Activated T-helper 2 cell treated with anti-CD3 and anti-CD28 coated beads, Interferon-gamma antibody, Interleukin-2, Interleukin-4, amounts not matched to agents 10 μg/mL and 5 μg/mL and 100 μg/mL, durations not matched to agents 14 hours and 24 hours and 36 hours (primary cell): ENCODE data around the gene NAALADL2. TPM values are rescaled to one million over a fixed set of nuclear protein-coding genes. Genes with fewer than 3 reads are reported as not detected.
"Not testable (repeated sequence)": the region's sequence is repeated elsewhere in the genome, so short reads cannot be mapped to it uniquely, and the experiment has no call there.

Source experiments
- DNase-seq: peaks from one replicate; pipeline ENCODE4 v3.0.0; 2021; ENCODE audit warnings: low spot score
- H3K27ac Mint-ChIP-seq: one replicate; pipeline ENCODE4 v1.8.0; 2021; ENCODE audit warnings: mixed read lengths
- H3K27me3 Mint-ChIP-seq: one replicate; pipeline ENCODE4 v1.8.0; 2021; ENCODE audit warnings: low read depth, mixed read lengths
- H3K36me3 Mint-ChIP-seq: one replicate; pipeline ENCODE4 v1.8.0; 2021; ENCODE audit warnings: low read depth, mixed read lengths
- H3K4me1 Mint-ChIP-seq: one replicate; pipeline ENCODE4 v1.8.0; 2021; ENCODE audit warnings: low read depth, mixed read lengths
- H3K4me3 Mint-ChIP-seq: one replicate; pipeline ENCODE4 v1.8.0; 2021; ENCODE audit warnings: low read depth, mild to moderate bottlenecking, moderate library complexity, mixed read lengths
- H3K9me3 Mint-ChIP-seq: one replicate; pipeline ENCODE4 v1.8.0; 2021; ENCODE audit warnings: mixed read lengths
- intact Hi-C: fragments of 100-400 bp; cut with micrococcal nuclease; formaldehyde crosslinking; loops from one replicate; pipeline ENCODE4 v1.15.1; 2023
- total RNA-seq: library from RNA; stranded (reverse); gene quantifications from 2 replicates; pipeline ENCODE4 v1.2.3, GENCODE V29; 2022

NAALADL2 gene
- total RNA-seq, 1 donor from 2014 or later = not detected

DNA sequence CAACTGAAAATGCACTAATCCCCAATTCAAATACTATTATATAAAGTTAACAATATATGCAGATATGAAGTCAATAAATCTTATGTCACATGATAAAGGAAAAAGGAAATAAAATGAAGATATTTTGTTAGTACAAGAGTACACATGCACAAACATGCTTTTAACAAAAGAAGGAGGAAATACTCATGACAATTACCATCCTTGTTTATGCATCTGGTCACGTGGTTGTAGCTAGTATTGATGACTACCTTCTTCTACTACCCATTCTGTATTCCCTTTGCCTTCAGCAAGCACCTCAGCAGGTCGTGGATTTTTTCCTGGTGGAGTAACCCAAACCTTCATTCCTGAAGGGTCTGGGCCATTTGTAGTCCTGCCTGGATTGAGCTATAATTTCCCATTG, 669.6 kb downstream of the NAALADL2 start:
- H3K27ac Mint-ChIP-seq, intact Hi-C loops, H3K4me1 Mint-ChIP-seq, H3K4me3 Mint-ChIP-seq, H3K9me3 Mint-ChIP-seq, H3K27me3 Mint-ChIP-seq, DNase-seq, H3K36me3 Mint-ChIP-seq: not testable (repeated sequence)

DNA sequence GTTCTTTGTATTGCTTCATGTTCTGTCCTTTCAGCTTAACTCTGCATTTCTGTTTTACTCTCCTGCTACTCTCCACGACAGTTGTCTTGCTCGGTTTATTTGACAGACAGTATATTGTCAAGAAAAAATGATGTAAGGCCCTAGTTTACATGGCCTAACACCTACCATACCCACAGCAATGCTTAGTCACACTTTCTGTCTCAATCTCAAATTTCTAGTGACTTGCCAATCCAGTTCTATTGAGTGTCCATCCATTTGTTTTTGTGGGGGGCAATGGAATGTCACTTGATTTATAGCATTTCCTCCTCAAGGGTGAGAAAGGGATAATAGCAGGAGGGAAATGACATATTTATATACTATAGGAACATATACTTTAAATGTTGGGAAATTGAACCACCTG, 676.2 kb downstream of the NAALADL2 start:
- Mint-ChIP-seq H3K36me3 (no peaks in the 10 kb centered on the region), H3K27ac (no peak overlapping the region), H3K9me3 (peaks cover 3% of the 10 kb centered on the region), H3K4me3 (no peak overlapping the region), H3K4me1 (no peaks in the 10 kb centered on the region), H3K27me3 (no peaks in the 10 kb centered on the region)
- no peak for DNase-seq
- intact Hi-C loops = no loop called here

GRCh38 chr3:175546115-175546514, 687.0 kb downstream of the NAALADL2 start:
- Mint-ChIP-seq H3K27ac (no peak overlapping the region), H3K9me3 (peaks cover 3% of the 10 kb centered on the region), H3K4me1 (no peaks in the 10 kb centered on the region), H3K36me3 (no peaks in the 10 kb centered on the region), H3K27me3 (no peaks in the 10 kb centered on the region), H3K4me3 (no peak overlapping the region)
- no peak for DNase-seq
- intact Hi-C loops = no loop called here

DNA sequence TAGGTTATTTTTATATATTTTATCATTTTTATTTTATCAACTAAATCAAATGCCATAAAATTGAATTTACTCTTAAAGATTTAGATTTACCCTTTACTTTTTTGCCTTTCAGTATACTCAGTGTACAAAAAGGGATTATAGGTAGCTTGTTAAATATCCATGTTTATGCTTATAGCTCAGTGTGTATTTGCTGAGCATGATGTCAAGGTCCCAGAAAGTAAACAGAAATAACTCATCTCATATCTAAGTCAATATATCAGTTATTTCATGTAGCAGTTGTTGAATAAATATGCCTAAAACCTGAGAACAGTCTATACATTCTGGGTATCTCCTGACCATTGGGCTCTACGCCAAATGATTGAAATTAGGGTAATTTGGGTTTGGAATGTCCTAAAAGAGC, 693.8 kb downstream of the NAALADL2 start:
- Mint-ChIP-seq H3K27me3 (no peaks in the 10 kb centered on the region), H3K4me3 (no peak overlapping the region), H3K27ac (no peak overlapping the region), H3K4me1 (no peaks in the 10 kb centered on the region), H3K36me3 (no peaks in the 10 kb centered on the region), H3K9me3 (no peaks in the 10 kb centered on the region)
- no peak for DNase-seq
- intact Hi-C loops = no loop called here

- H3K27ac Mint-ChIP-seq = no peak overlapping the region
- no peaks in the 10 kb centered on the region for H3K9me3 Mint-ChIP-seq
- intact Hi-C loops = no loop called here
- no peaks in the 10 kb centered on the region for H3K4me1 Mint-ChIP-seq
- H3K27me3 Mint-ChIP-seq = no peaks in the 10 kb centered on the region
- no peak overlapping the region for H3K4me3 Mint-ChIP-seq
- no peak for DNase-seq
- no peaks in the 10 kb centered on the region for H3K36me3 Mint-ChIP-seq
Measured at GRCh38 chr3:175554801-175555200, 695.7 kb downstream of the NAALADL2 start.

DNA sequence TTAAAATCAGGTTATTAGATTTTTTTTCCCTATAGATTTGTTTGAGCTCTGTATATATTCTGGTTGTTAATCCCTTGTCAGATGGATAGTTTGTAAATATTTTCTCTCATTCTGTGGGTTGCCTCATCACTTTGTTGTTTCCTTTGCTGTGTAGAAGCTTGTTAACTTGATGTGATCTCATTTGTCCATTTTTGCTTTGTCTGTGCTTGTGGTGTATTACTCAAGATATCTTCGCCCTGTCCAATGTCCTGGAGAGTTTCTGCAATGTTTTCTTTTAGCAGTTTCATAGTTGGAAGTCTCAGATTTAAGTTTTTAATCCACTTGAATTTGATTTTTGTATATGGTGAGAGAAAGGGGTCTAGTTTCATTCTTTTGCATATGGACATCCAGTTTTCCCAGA, 699.1 kb downstream of the NAALADL2 start:
- peaks cover 5% of the 10 kb centered on the region for H3K9me3 Mint-ChIP-seq
- no peak overlapping the region for H3K4me3 Mint-ChIP-seq
- H3K4me1 Mint-ChIP-seq = no peaks in the 10 kb centered on the region
- intact Hi-C loops = no loop called here
- no peaks in the 10 kb centered on the region for H3K27me3 Mint-ChIP-seq
- H3K27ac Mint-ChIP-seq = no peak overlapping the region
- DNase-seq = no peak
- H3K36me3 Mint-ChIP-seq = no peaks in the 10 kb centered on the region

DNA sequence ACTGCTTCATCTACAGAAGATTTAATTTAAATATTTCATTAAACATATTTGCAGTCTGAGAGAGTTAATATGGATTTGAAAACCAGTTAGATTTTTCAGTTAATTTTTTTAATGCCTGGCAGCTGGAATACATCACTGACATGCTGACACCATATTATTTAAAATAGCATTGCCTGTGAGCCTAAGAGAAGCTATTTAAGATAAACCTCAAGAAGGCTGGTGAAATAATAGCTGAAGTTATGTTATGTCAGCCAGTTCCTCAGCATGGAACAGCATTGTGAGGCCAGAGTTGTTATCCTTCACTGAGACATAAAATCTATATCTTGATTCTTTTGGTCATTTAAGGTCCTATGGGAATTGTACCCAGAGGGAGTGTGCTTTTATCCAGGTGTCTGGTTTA, 705.2 kb downstream of the NAALADL2 start:
- H3K27ac Mint-ChIP-seq = no peak overlapping the region
- no peak overlapping the region for H3K4me3 Mint-ChIP-seq
- no peak for DNase-seq
- H3K9me3 Mint-ChIP-seq = peaks cover 7% of the 10 kb centered on the region
- no peaks in the 10 kb centered on the region for H3K4me1 Mint-ChIP-seq
- no peaks in the 10 kb centered on the region for H3K36me3 Mint-ChIP-seq
- H3K27me3 Mint-ChIP-seq = no peaks in the 10 kb centered on the region
- intact Hi-C loops = no loop called here

GRCh38 chr3:175571096-175571495, 712.0 kb downstream of the NAALADL2 start:
- Mint-ChIP-seq H3K4me1 (no peaks in the 10 kb centered on the region), H3K36me3 (no peaks in the 10 kb centered on the region), H3K27me3 (no peaks in the 10 kb centered on the region), H3K9me3 (peaks cover 9% of the 10 kb centered on the region), H3K4me3 (no peak overlapping the region), H3K27ac (no peak overlapping the region)
- intact Hi-C loops = no loop called here
- DNase-seq = no peak

GRCh38 chr3:175573226-175573625, 714.1 kb downstream of the NAALADL2 start:
- H3K36me3 Mint-ChIP-seq = no peaks in the 10 kb centered on the region
- DNase-seq = no peak
- no peak overlapping the region for H3K4me3 Mint-ChIP-seq
- peaks cover 11% of the 10 kb centered on the region for H3K9me3 Mint-ChIP-seq
- intact Hi-C loops = no loop called here
- H3K27ac Mint-ChIP-seq = no peak overlapping the region
- no peaks in the 10 kb centered on the region for H3K4me1 Mint-ChIP-seq
- H3K27me3 Mint-ChIP-seq = no peaks in the 10 kb centered on the region

- no peak overlapping the region for H3K27ac Mint-ChIP-seq
- H3K27me3 Mint-ChIP-seq = no peaks in the 10 kb centered on the region
- no peaks in the 10 kb centered on the region for H3K4me1 Mint-ChIP-seq
- no peaks in the 10 kb centered on the region for H3K36me3 Mint-ChIP-seq
- no peak overlapping the region for H3K4me3 Mint-ChIP-seq
- intact Hi-C loops = no loop called here
- no peak for DNase-seq
- H3K9me3 Mint-ChIP-seq = peaks cover 4% of the 10 kb centered on the region
Measured at GRCh38 chr3:175580318-175580717, 721.2 kb downstream of the NAALADL2 start.

DNA sequence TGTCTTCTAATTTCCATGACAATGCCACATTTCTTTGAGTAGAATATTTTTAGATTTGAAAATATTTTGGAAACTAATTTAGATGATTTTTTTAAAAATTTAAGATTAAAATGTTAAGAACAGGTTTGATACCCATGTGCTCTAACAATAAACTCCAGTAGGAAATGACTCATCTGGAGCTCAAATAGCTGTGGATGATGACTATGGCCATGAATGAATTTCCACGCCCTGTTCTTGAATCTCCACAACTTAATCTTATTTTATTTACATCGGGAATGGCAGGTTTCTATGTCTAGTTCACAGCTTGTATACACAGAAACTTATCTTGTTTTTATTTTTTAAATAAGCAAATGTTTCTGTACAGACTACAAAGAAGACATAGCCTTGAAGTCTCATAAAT, 726.8 kb downstream of the NAALADL2 start:
- peaks cover 4% of the 10 kb centered on the region for H3K9me3 Mint-ChIP-seq
- no peak overlapping the region for H3K4me3 Mint-ChIP-seq
- no peak for DNase-seq
- no peaks in the 10 kb centered on the region for H3K27me3 Mint-ChIP-seq
- no peaks in the 10 kb centered on the region for H3K36me3 Mint-ChIP-seq
- H3K4me1 Mint-ChIP-seq = no peaks in the 10 kb centered on the region
- intact Hi-C loops = no loop called here
- H3K27ac Mint-ChIP-seq = no peak overlapping the region

GRCh38 chr3:175590745-175591144, 731.6 kb downstream of the NAALADL2 start:
- Mint-ChIP-seq H3K4me3 (no peak overlapping the region), H3K9me3 (peaks cover 16% of the 10 kb centered on the region), H3K27me3 (no peaks in the 10 kb centered on the region), H3K4me1 (no peaks in the 10 kb centered on the region), H3K36me3 (no peaks in the 10 kb centered on the region), H3K27ac (no peak overlapping the region)
- intact Hi-C loops = no loop called here
- no peak for DNase-seq

- Mint-ChIP-seq H3K27ac (no peak overlapping the region), H3K4me1 (no peaks in the 10 kb centered on the region), H3K4me3 (no peak overlapping the region), H3K9me3 (peaks cover 16% of the 10 kb centered on the region), H3K27me3 (no peaks in the 10 kb centered on the region), H3K36me3 (no peaks in the 10 kb centered on the region)
- no peak for DNase-seq
- intact Hi-C loops = no loop called here
Measured at GRCh38 chr3:175591375-175591774, 732.2 kb downstream of the NAALADL2 start.

GRCh38 chr3:175593331-175593730, 734.2 kb downstream of the NAALADL2 start:
- H3K27ac Mint-ChIP-seq = no peak overlapping the region
- intact Hi-C loops = no loop called here
- H3K4me1 Mint-ChIP-seq = no peaks in the 10 kb centered on the region
- DNase-seq = no peak
- peaks cover 13% of the 10 kb centered on the region for H3K9me3 Mint-ChIP-seq
- no peaks in the 10 kb centered on the region for H3K36me3 Mint-ChIP-seq
- H3K4me3 Mint-ChIP-seq = no peak overlapping the region
- no peaks in the 10 kb centered on the region for H3K27me3 Mint-ChIP-seq
